DND-41 (cell line): ENCODE data around the gene TRRAP.

Experiments
- ATAC-seq: fragments of 200-7000 bp; cut with Tn5 transposase; 3 replicates; pipeline ENCODE4 v1.9.1; 2021; ENCODE audit warnings: low read depth; ENCODE audit not compliant: insufficient read depth
- DNase-seq: peaks from one replicate; pipeline ENCODE4 v3.0.0-alpha.2; 2020
- H2AFZ ChIP-seq: 2 replicates; pipeline ENCODE4 v1.6.0; 2012; ENCODE audit warnings: low read depth, low read length
- H3K27ac ChIP-seq: 2 replicates; pipeline ENCODE4 v1.5.1; 2012; ENCODE audit warnings: low read length, inconsistent platforms
- H3K27me3 ChIP-seq: fragments of 200-600 bp; sonication (generic); 2 replicates; pipeline ENCODE4 v1.6.0; 2012; ENCODE audit warnings: low read length, mild to moderate bottlenecking, inconsistent platforms; ENCODE audit not compliant: insufficient read depth, poor library complexity
- H3K36me3 ChIP-seq: 2 replicates; pipeline ENCODE4 v1.5.1; 2012; ENCODE audit warnings: low read length, inconsistent platforms; ENCODE audit not compliant: insufficient read depth
- H3K4me1 ChIP-seq: 2 replicates; pipeline ENCODE4 v1.5.1; 2012; ENCODE audit warnings: mild to moderate bottlenecking, low read length; ENCODE audit not compliant: insufficient read depth
- H3K4me2 ChIP-seq: 2 replicates; pipeline ENCODE4 v1.6.0; 2012; ENCODE audit warnings: mild to moderate bottlenecking, moderate library complexity, low read length, inconsistent platforms; ENCODE audit not compliant: insufficient read depth
- H3K4me3 ChIP-seq, 2 experiments: fragments of 200-600 bp in 1 of 2; shearing (Covaris generic) in 1 of 2; 2 replicates each; pipeline ENCODE4 v1.5.1; 2012 to 2016; ENCODE audit warnings: inconsistent platforms in 2 of 2, low read length in 2 of 2, mild to moderate bottlenecking in 2 of 2, low read depth in 1 of 2, moderate library complexity in 1 of 2
- H3K79me2 ChIP-seq: 2 replicates; pipeline ENCODE4 v1.6.0; 2012; ENCODE audit warnings: low read length, inconsistent platforms; ENCODE audit not compliant: insufficient read depth
- H3K9ac ChIP-seq: 2 replicates; pipeline ENCODE4 v1.6.0; 2012; ENCODE audit warnings: low read depth, mild to moderate bottlenecking, inconsistent platforms, low read length, moderate library complexity
- H3K9me3 ChIP-seq: 2 replicates; pipeline ENCODE4 v1.5.1; 2012; ENCODE audit warnings: low read length, moderate library complexity, mild to moderate bottlenecking, inconsistent platforms; ENCODE audit not compliant: insufficient read depth, severe bottlenecking
- H4K20me1 ChIP-seq: 2 replicates; pipeline ENCODE4 v1.6.0; 2012; ENCODE audit warnings: low read length; ENCODE audit not compliant: insufficient read depth
- CTCF ChIP-seq: IDR thresholded peaks from 2 replicates; pipeline ENCODE4 v1.5.1; 2012; ENCODE audit warnings: borderline replicate concordance, low read length, moderate library complexity, mild to moderate bottlenecking; ENCODE audit not compliant: poor library complexity, severe bottlenecking; ENCODE audit errors: extremely low read depth
- EZH2 ChIP-seq: IDR thresholded peaks from 3 replicates; pipeline ENCODE4 v1.6.1; 2012; ENCODE audit warnings: borderline replicate concordance, low read depth, mild to moderate bottlenecking, moderate library complexity, low read length, inconsistent platforms; ENCODE audit not compliant: severe bottlenecking

The TRRAP gene

GRCh38 chr7:98910427-98910826, 32.1 kb downstream of the TRRAP start:
- Histone ChIP-seq H3K9me3 (no peaks in the 10 kb centered on the region), H3K36me3 (peaks cover 92% of the 10 kb centered on the region), H3K4me2 (no peak overlapping the region), H3K27me3 (no peaks in the 10 kb centered on the region), H3K9ac (no peak overlapping the region), H3K79me2 (no peaks in the 10 kb centered on the region), H4K20me1 (no peaks in the 10 kb centered on the region), H2AFZ (no peak overlapping the region), H3K27ac (no peak overlapping the region), H3K4me1 (no peaks in the 10 kb centered on the region), H3K4me3 (no peak overlapping the region)
- no peak for DNase-seq
- TF ChIP-seq CTCF, result no peak
- no peak for TF ChIP-seq EZH2
- no peak for ATAC-seq

GRCh38 chr7:98911916-98912315, 33.6 kb downstream of the TRRAP start:
- no peak for DNase-seq
- H4K20me1 ChIP-seq, result no peaks in the 10 kb centered on the region
- H3K27ac ChIP-seq, result no peak overlapping the region
- H3K9ac ChIP-seq, result no peak overlapping the region
- no peak for TF ChIP-seq CTCF
- TF ChIP-seq EZH2, result no peak
- no peaks in the 10 kb centered on the region for H3K9me3 ChIP-seq
- H3K4me2 ChIP-seq, result no peak overlapping the region
- ATAC-seq, result no peak
- H3K27me3 ChIP-seq, result no peaks in the 10 kb centered on the region
- H2AFZ ChIP-seq, result no peak overlapping the region
- peaks cover 93% of the 10 kb centered on the region for H3K36me3 ChIP-seq
- peaks cover 2% of the 10 kb centered on the region; the same call in 1 of the 2 replicates for H3K79me2 ChIP-seq
- H3K4me3 ChIP-seq, result no peak overlapping the region
- H3K4me1 ChIP-seq, result no peaks in the 10 kb centered on the region

- Histone ChIP-seq H3K9me3 (no peaks in the 10 kb centered on the region), H3K79me2 (peaks cover 5% of the 10 kb centered on the region; the same call in 1 of the 2 replicates), H3K4me3 (no peak overlapping the region), H3K9ac (no peak overlapping the region), H3K27me3 (no peaks in the 10 kb centered on the region), H3K27ac (no peak overlapping the region), H3K4me1 (no peaks in the 10 kb centered on the region), H4K20me1 (no peaks in the 10 kb centered on the region), H2AFZ (no peak overlapping the region), H3K4me2 (no peak overlapping the region), H3K36me3 (peaks cover 94% of the 10 kb centered on the region)
- TF ChIP-seq EZH2, result no peak
- no peak for TF ChIP-seq CTCF
- ATAC-seq (no peak), DNase-seq (no peak)
These were observed 34.7 kb downstream of the TRRAP start for GRCh38 chr7:98913026-98913425.

- no peak overlapping the region for H3K4me2 ChIP-seq
- H4K20me1 ChIP-seq, result no peaks in the 10 kb centered on the region
- ATAC-seq (no peak), DNase-seq (no peak)
- H3K9me3 ChIP-seq, result no peaks in the 10 kb centered on the region
- H3K4me1 ChIP-seq, result no peaks in the 10 kb centered on the region
- H3K79me2 ChIP-seq, result peaks cover 5% of the 10 kb centered on the region; the same call in 1 of the 2 replicates
- peaks cover 92% of the 10 kb centered on the region for H3K36me3 ChIP-seq
- no peak for TF ChIP-seq EZH2
- no peak for TF ChIP-seq CTCF
- H3K9ac ChIP-seq, result no peak overlapping the region
- no peak overlapping the region for H2AFZ ChIP-seq
- no peak overlapping the region for H3K27ac ChIP-seq
- H3K27me3 ChIP-seq, result no peaks in the 10 kb centered on the region
- H3K4me3 ChIP-seq, result no peak overlapping the region
These were observed 35.3 kb downstream of the TRRAP start for GRCh38 chr7:98913612-98914011.
